ENCODE measurements around the gene CABLES1. TPM values are rescaled to one million over a fixed set of nuclear protein-coding genes. Genes with fewer than 3 reads are reported as not detected.

The CABLES1 gene
- total RNA-seq, 1 experiment from 2014 or later, result 29.5 TPM

GRCh38 chr18:23171581-23172156 lies 36.4 kb downstream of the CABLES1 start:
- H3K36me3 Mint-ChIP-seq (ENCODE audit: insufficient read depth, unreplicated experiment), result peaks cover 10% of the 10 kb centered on the region
- ChIA-PET POLR2A (no interaction called here), CTCF (no interaction called here)
- H3K9me3 Mint-ChIP-seq (ENCODE audit: unreplicated experiment), result no peaks in the 10 kb centered on the region
- H3K4me3 ChIP-seq (ENCODE audit: low read depth, low read length), result no peak overlapping the region
- no peaks in the 10 kb centered on the region for H3K36me3 ChIP-seq (ENCODE audit: control insufficient read depth, insufficient read depth, low read length)
- H3K4me1 ChIP-seq, result no peaks in the 10 kb centered on the region
- peaks cover 6% of the 10 kb centered on the region for H3K4me1 Mint-ChIP-seq (ENCODE audit: low read depth, unreplicated experiment)
- intact Hi-C loops (cut with micrococcal nuclease; ENCODE audit: unreplicated experiment), result no loop called here
- H3K4me3 Mint-ChIP-seq (ENCODE audit: unreplicated experiment), result no peak overlapping the region
- TF ChIP-seq CTCF (IDR thresholded peaks at IDR 0.05; ENCODE audit: insufficient read depth in 1 of 2, low read depth in 1 of 2, low read length in 1 of 2, severe bottlenecking in 1 of 2, unreplicated experiment in 1 of 2), result no peak
- no peaks in the 10 kb centered on the region for H3K27me3 ChIP-seq (replicated peaks; ENCODE audit: control insufficient read depth, insufficient read depth, low read length)
- no peak overlapping the region for H3K27ac Mint-ChIP-seq (ENCODE audit: unreplicated experiment)
- DNase-seq, result no peak
- BruUV-seq (replicated peaks), result no TSS peak
- no peaks in the 10 kb centered on the region for H3K9me3 ChIP-seq
- no peaks in the 10 kb centered on the region for H3K27me3 Mint-ChIP-seq (ENCODE audit: insufficient read depth, unreplicated experiment)

- H3K9me3 ChIP-seq, result no peaks in the 10 kb centered on the region
- H3K36me3 Mint-ChIP-seq (ENCODE audit: insufficient read depth, unreplicated experiment), result peaks cover 9% of the 10 kb centered on the region
- no peak overlapping the region for H3K4me3 Mint-ChIP-seq (ENCODE audit: unreplicated experiment)
- no peak for TF ChIP-seq CTCF (IDR thresholded peaks at IDR 0.05; ENCODE audit: insufficient read depth in 1 of 2, low read depth in 1 of 2, low read length in 1 of 2, severe bottlenecking in 1 of 2, unreplicated experiment in 1 of 2)
- H3K4me1 ChIP-seq, result no peaks in the 10 kb centered on the region; the same call in 1 of the 2 replicates
- H3K27ac Mint-ChIP-seq (ENCODE audit: unreplicated experiment), result no peak overlapping the region
- no peaks in the 10 kb centered on the region for H3K9me3 Mint-ChIP-seq (ENCODE audit: unreplicated experiment)
- no peak overlapping the region for H3K4me3 ChIP-seq (ENCODE audit: low read depth, low read length)
- ChIA-PET CTCF (no interaction called here), POLR2A (interaction anchor here (0.6 kb wide), 1 partner anchor 39 kb away, joined by 9 read pairs; no protein-coding TSS in a partner anchor)
- DNase-seq, result no peak
- intact Hi-C loops (cut with micrococcal nuclease; ENCODE audit: unreplicated experiment), result no loop called here
- H3K4me1 Mint-ChIP-seq (ENCODE audit: low read depth, unreplicated experiment), result peaks cover 11% of the 10 kb centered on the region
- H3K27me3 Mint-ChIP-seq (ENCODE audit: insufficient read depth, unreplicated experiment), result no peaks in the 10 kb centered on the region
- BruUV-seq (replicated peaks), result no TSS peak
- H3K27me3 ChIP-seq (replicated peaks; ENCODE audit: control insufficient read depth, insufficient read depth, low read length), result no peaks in the 10 kb centered on the region
- H3K36me3 ChIP-seq (ENCODE audit: control insufficient read depth, insufficient read depth, low read length), result no peaks in the 10 kb centered on the region
These were observed 37.5 kb downstream of the CABLES1 start for GRCh38 chr18:23172591-23173380.

GRCh38 chr18:23173912-23174311 lies 38.6 kb downstream of the CABLES1 start:
- Mint-ChIP-seq H3K4me3 (ENCODE audit: unreplicated experiment) (no peak overlapping the region), H3K27me3 (ENCODE audit: insufficient read depth, unreplicated experiment) (no peaks in the 10 kb centered on the region), H3K36me3 (ENCODE audit: insufficient read depth, unreplicated experiment) (peaks cover 11% of the 10 kb centered on the region), H3K27ac (ENCODE audit: unreplicated experiment) (no peak overlapping the region), H3K9me3 (ENCODE audit: unreplicated experiment) (no peaks in the 10 kb centered on the region), H3K4me1 (ENCODE audit: low read depth, unreplicated experiment) (peaks cover 18% of the 10 kb centered on the region)
- no peak for DNase-seq
- peaks cover 10% of the 10 kb centered on the region for H3K4me1 ChIP-seq
- ChIA-PET CTCF (no interaction called here), POLR2A (no interaction called here)
- TF ChIP-seq CTCF (IDR thresholded peaks at IDR 0.05; ENCODE audit: insufficient read depth in 1 of 2, low read depth in 1 of 2, low read length in 1 of 2, severe bottlenecking in 1 of 2, unreplicated experiment in 1 of 2), result no peak
- no peak overlapping the region for H3K4me3 ChIP-seq (ENCODE audit: low read depth, low read length)
- intact Hi-C loops (cut with micrococcal nuclease; ENCODE audit: unreplicated experiment), result no loop called here
- no peaks in the 10 kb centered on the region for H3K27me3 ChIP-seq (replicated peaks; ENCODE audit: control insufficient read depth, insufficient read depth, low read length)
- no peaks in the 10 kb centered on the region for H3K9me3 ChIP-seq
- H3K36me3 ChIP-seq (ENCODE audit: control insufficient read depth, insufficient read depth, low read length), result no peaks in the 10 kb centered on the region
- BruUV-seq (replicated peaks), result no TSS peak
